Activated T-helper 2 cell treated with anti-CD3 and anti-CD28 coated beads, Interferon-gamma antibody, Interleukin-2, Interleukin-4, amounts not matched to agents 10 μg/mL and 5 μg/mL and 100 μg/mL, durations not matched to agents 14 hours and 24 hours and 36 hours (primary cell): ENCODE measurements around the gene NINJ1. TPM values are rescaled to one million over a fixed set of nuclear protein-coding genes. Genes with fewer than 3 reads are reported as not detected.

Experiments used
- DNase-seq: peaks from one replicate; pipeline ENCODE4 v3.0.0; 2021; ENCODE audit warnings: low spot score
- H3K27ac Mint-ChIP-seq: one replicate; pipeline ENCODE4 v1.8.0; 2021; ENCODE audit warnings: mixed read lengths
- H3K27me3 Mint-ChIP-seq: one replicate; pipeline ENCODE4 v1.8.0; 2021; ENCODE audit warnings: low read depth, mixed read lengths
- H3K36me3 Mint-ChIP-seq: one replicate; pipeline ENCODE4 v1.8.0; 2021; ENCODE audit warnings: low read depth, mixed read lengths
- H3K4me1 Mint-ChIP-seq: one replicate; pipeline ENCODE4 v1.8.0; 2021; ENCODE audit warnings: low read depth, mixed read lengths
- H3K4me3 Mint-ChIP-seq: one replicate; pipeline ENCODE4 v1.8.0; 2021; ENCODE audit warnings: low read depth, mild to moderate bottlenecking, moderate library complexity, mixed read lengths
- H3K9me3 Mint-ChIP-seq: one replicate; pipeline ENCODE4 v1.8.0; 2021; ENCODE audit warnings: mixed read lengths
- intact Hi-C: fragments of 100-400 bp; cut with micrococcal nuclease; formaldehyde crosslinking; loops from one replicate; pipeline ENCODE4 v1.15.1; 2023
- total RNA-seq: library from RNA; stranded (reverse); gene quantifications from 2 replicates; pipeline ENCODE4 v1.2.3, GENCODE V29; 2022

Gene NINJ1
- total RNA-seq: 113 and 114 TPM in 2 replicates

- H3K36me3 Mint-ChIP-seq: peaks cover 31% of the 10 kb centered on the region
Observed at GRCh38 chr9:93134015-93134739, at the start of gene NINJ1. TSS of gene NINJ1 (minus strand) at chr9:93134251. CDS start at chr9:93134217, 34 bp downstream.

GRCh38 chr9:93183131-93183662, 49.1 kb upstream of the NINJ1 start:
- Mint-ChIP-seq H3K36me3 (no peaks in the 10 kb centered on the region), H3K4me3 (peak overlapping the region; percentile 49), H3K27ac (no peak overlapping the region), H3K9me3 (no peaks in the 10 kb centered on the region), H3K27me3 (peaks cover 48% of the 10 kb centered on the region), H3K4me1 (no peaks in the 10 kb centered on the region)
- intact Hi-C loops: no loop called here
- DNase-seq: no peak

More at GRCh38 chr9:93134015-93134739, at the start of gene NINJ1:
- Mint-ChIP-seq H3K9me3 (peaks cover 3% of the 10 kb centered on the region), H3K4me3 (peak within 1 kb of the TSS; percentile 90), H3K27ac (peak within 1 kb of the TSS; percentile 94), H3K27me3 (no peaks in the 10 kb centered on the region), H3K4me1 (peaks cover 43% of the 10 kb centered on the region)
- intact Hi-C loops: loop anchor here (1.0 to 5.0 kb wide), 5 partner anchors 12 to 72 kb away; partner anchors contain the start of gene CARD19
- DNase-seq: peak; percentile 78

- Mint-ChIP-seq H3K36me3 (no peaks in the 10 kb centered on the region), H3K9me3 (no peaks in the 10 kb centered on the region), H3K27ac (no peak overlapping the region), H3K4me3 (no peak overlapping the region), H3K27me3 (peaks cover 48% of the 10 kb centered on the region), H3K4me1 (no peaks in the 10 kb centered on the region)
- DNase-seq: no peak
- intact Hi-C loops: no loop called here
Observed at GRCh38 chr9:93182572-93182971, 48.5 kb upstream of the NINJ1 start.

- Mint-ChIP-seq H3K9me3 (no peaks in the 10 kb centered on the region), H3K4me3 (no peak overlapping the region), H3K27me3 (peaks cover 42% of the 10 kb centered on the region), H3K4me1 (no peaks in the 10 kb centered on the region), H3K27ac (no peak overlapping the region), H3K36me3 (no peaks in the 10 kb centered on the region)
- intact Hi-C loops: no loop called here
- DNase-seq: no peak
Observed at GRCh38 chr9:93181672-93182435, 47.8 kb upstream of the NINJ1 start.

GRCh38 chr9:93180938-93181337, 46.9 kb upstream of the NINJ1 start:
- Mint-ChIP-seq H3K4me3 (no peak overlapping the region), H3K36me3 (no peaks in the 10 kb centered on the region), H3K9me3 (no peaks in the 10 kb centered on the region), H3K4me1 (no peaks in the 10 kb centered on the region), H3K27me3 (peaks cover 33% of the 10 kb centered on the region), H3K27ac (no peak overlapping the region)
- intact Hi-C loops: no loop called here
- no peak for DNase-seq

GRCh38 chr9:93178851-93179786, 45.1 kb upstream of the NINJ1 start:
- no peaks in the 10 kb centered on the region for H3K9me3 Mint-ChIP-seq
- DNase-seq: no peak
- no peak overlapping the region for H3K4me3 Mint-ChIP-seq
- H3K27me3 Mint-ChIP-seq: peaks cover 27% of the 10 kb centered on the region
- intact Hi-C loops: no loop called here
- no peaks in the 10 kb centered on the region for H3K36me3 Mint-ChIP-seq
- no peak overlapping the region for H3K27ac Mint-ChIP-seq
- no peaks in the 10 kb centered on the region for H3K4me1 Mint-ChIP-seq

GRCh38 chr9:93177676-93178075, 43.6 kb upstream of the NINJ1 start:
- Mint-ChIP-seq H3K9me3 (no peaks in the 10 kb centered on the region), H3K27ac (no peak overlapping the region), H3K36me3 (no peaks in the 10 kb centered on the region), H3K4me1 (no peaks in the 10 kb centered on the region), H3K4me3 (no peak overlapping the region), H3K27me3 (peaks cover 19% of the 10 kb centered on the region)
- intact Hi-C loops: no loop called here
- no peak for DNase-seq

- peaks cover 7% of the 10 kb centered on the region for H3K4me1 Mint-ChIP-seq
- no peak overlapping the region for H3K27ac Mint-ChIP-seq
Observed at GRCh38 chr9:93174976-93175375, 40.9 kb upstream of the NINJ1 start.

GRCh38 chr9:93173365-93174051, 39.5 kb upstream of the NINJ1 start:
- Mint-ChIP-seq H3K4me1 (peaks cover 7% of the 10 kb centered on the region), H3K36me3 (no peaks in the 10 kb centered on the region), H3K4me3 (no peak overlapping the region), H3K27me3 (peaks cover 10% of the 10 kb centered on the region), H3K9me3 (no peaks in the 10 kb centered on the region), H3K27ac (no peak overlapping the region)
- DNase-seq: no peak
- intact Hi-C loops: no loop called here

More at GRCh38 chr9:93174976-93175375, 40.9 kb upstream of the NINJ1 start:
- H3K36me3 Mint-ChIP-seq: no peaks in the 10 kb centered on the region
- H3K9me3 Mint-ChIP-seq: no peaks in the 10 kb centered on the region
- peaks cover 11% of the 10 kb centered on the region for H3K27me3 Mint-ChIP-seq
- intact Hi-C loops: no loop called here
- H3K4me3 Mint-ChIP-seq: no peak overlapping the region
- no peak for DNase-seq

GRCh38 chr9:93172666-93173364, 38.8 kb upstream of the NINJ1 start:
- Mint-ChIP-seq H3K4me3 (no peak overlapping the region), H3K27ac (no peak overlapping the region), H3K9me3 (no peaks in the 10 kb centered on the region), H3K4me1 (peaks cover 7% of the 10 kb centered on the region), H3K27me3 (peaks cover 10% of the 10 kb centered on the region), H3K36me3 (no peaks in the 10 kb centered on the region)
- no peak for DNase-seq
- intact Hi-C loops: no loop called here

GRCh38 chr9:93171261-93171990, 37.4 kb upstream of the NINJ1 start:
- Mint-ChIP-seq H3K36me3 (no peaks in the 10 kb centered on the region), H3K27ac (no peak overlapping the region), H3K9me3 (no peaks in the 10 kb centered on the region), H3K4me1 (peaks cover 7% of the 10 kb centered on the region), H3K27me3 (peaks cover 9% of the 10 kb centered on the region), H3K4me3 (no peak overlapping the region)
- intact Hi-C loops: no loop called here
- no peak for DNase-seq
